Liver (tissue), 9 donors: Measurements from ENCODE around the gene HERPUD2. TPM values are rescaled to one million over a fixed set of nuclear protein-coding genes. Genes with fewer than 3 reads are reported as not detected.

Experiments used
- DNase-seq: peaks from one replicate; pipeline ENCODE4 v3.0.0-alpha.2; 2017; ENCODE audit warnings: low spot score
- H3K27ac ChIP-seq, 2 donors: one replicate each; pipeline ENCODE4 v1.7.0; 2013; ENCODE audit warnings: inconsistent platforms in 2 of 2, low read length in 2 of 2, control low read depth in 1 of 2, low read depth in 1 of 2, mild to moderate bottlenecking in 1 of 2
- H3K27me3 ChIP-seq, 4 donors: one replicate each; pipeline versions ENCODE4 v1.6.1 to v1.7.0; 2013; ENCODE audit warnings: low read length in 3 of 4, inconsistent platforms in 1 of 4, mild to moderate bottlenecking in 1 of 4, moderate library complexity in 1 of 4; ENCODE audit not compliant: control insufficient read depth in 4 of 4, insufficient read depth in 4 of 4
- H3K36me3 ChIP-seq, 4 donors: one replicate each; pipeline versions ENCODE4 v1.6.1 to v1.7.0; 2013; ENCODE audit warnings: low read length in 3 of 4, mild to moderate bottlenecking in 3 of 4, low read depth in 1 of 4, moderate library complexity in 1 of 4; ENCODE audit not compliant: control insufficient read depth in 4 of 4, insufficient read depth in 3 of 4
- H3K4me1 ChIP-seq, 4 donors: one replicate each; pipeline versions ENCODE4 v1.6.1 to v1.7.0; 2013; ENCODE audit warnings: low read length in 3 of 4, mild to moderate bottlenecking in 3 of 4, moderate library complexity in 1 of 4; ENCODE audit not compliant: control insufficient read depth in 4 of 4, insufficient read depth in 4 of 4
- H3K4me3 ChIP-seq, 3 donors: one replicate each; pipeline versions ENCODE4 v1.6.1 to v1.7.0; 2013; ENCODE audit warnings: low read length in 3 of 3, control low read depth in 1 of 3, low read depth in 1 of 3, mild to moderate bottlenecking in 1 of 3
- H3K9ac ChIP-seq, 2 donors: one replicate each; pipeline ENCODE4 v1.7.0; 2013; ENCODE audit warnings: low read length in 2 of 2, mild to moderate bottlenecking in 2 of 2, moderate library complexity in 2 of 2, control low read depth in 1 of 2, low read depth in 1 of 2
- H3K9me3 ChIP-seq, 4 donors: one replicate each; pipeline versions ENCODE4 v1.6.1 to v1.7.0; 2013; ENCODE audit warnings: low read length in 3 of 4; ENCODE audit not compliant: control insufficient read depth in 4 of 4
- ATF3 ChIP-seq: IDR thresholded peaks from 2 replicates; pipeline ENCODE4 v1.6.1; 2016; ENCODE audit warnings: antibody characterized with exemption
- CTCF ChIP-seq: fragments of 150-350 bp; IDR thresholded peaks from 2 replicates; pipeline ENCODE4 v1.5.1; 2017; ENCODE audit warnings: improper control_type of control experiment, low read depth, low read length; ENCODE audit not compliant: missing input control
- EGR1 ChIP-seq, 2 donors: IDR thresholded peaks; 2 replicates each; pipeline ENCODE4 v1.6.1; 2016 to 2018; ENCODE audit warnings: antibody characterized with exemption in 2 of 2, low read depth in 2 of 2
- FOXA1 ChIP-seq: IDR thresholded peaks from 2 replicates; pipeline ENCODE4 v1.6.1; 2016; ENCODE audit warnings: antibody characterized with exemption
- FOXA2 ChIP-seq: IDR thresholded peaks from 2 replicates; pipeline ENCODE4 v1.6.1; 2016; ENCODE audit warnings: antibody characterized with exemption
- GABPA ChIP-seq, 2 donors: IDR thresholded peaks in 1 of 2; conservative IDR thresholded peaks in 1 of 2; 2 replicates each; pipeline ENCODE4 v1.6.1; 2016; ENCODE audit warnings: antibody characterized with exemption in 2 of 2, mild to moderate bottlenecking in 1 of 2, moderate library complexity in 1 of 2
- HNF4A ChIP-seq, 2 donors: conservative IDR thresholded peaks; 2 replicates each; pipeline ENCODE4 v1.6.1; 2016; ENCODE audit warnings: antibody characterized with exemption in 2 of 2, mild to moderate bottlenecking in 2 of 2
- HNF4G ChIP-seq: IDR thresholded peaks from 2 replicates; pipeline ENCODE4 v1.6.1; 2016; ENCODE audit warnings: antibody characterized with exemption
- JUND ChIP-seq, 2 donors: IDR thresholded peaks; 2 replicates each; pipeline ENCODE4 v1.6.1; 2016; ENCODE audit warnings: antibody characterized with exemption in 2 of 2
- NR2F2 ChIP-seq: IDR thresholded peaks from 2 replicates; pipeline ENCODE4 v1.6.1; 2016; ENCODE audit warnings: antibody characterized with exemption
- RAD21 ChIP-seq, 2 donors: IDR thresholded peaks; 2 replicates each; pipeline ENCODE4 v1.6.1; 2016; ENCODE audit warnings: antibody characterized with exemption in 2 of 2, mild to moderate bottlenecking in 2 of 2
- REST ChIP-seq: IDR thresholded peaks from 2 replicates; pipeline ENCODE4 v1.6.1; 2016; ENCODE audit warnings: antibody characterized with exemption, mild to moderate bottlenecking
- RXRA ChIP-seq, 2 donors: IDR thresholded peaks; 2 replicates each; pipeline ENCODE4 v1.6.1; 2017 to 2018; ENCODE audit warnings: antibody characterized with exemption in 2 of 2, mild to moderate bottlenecking in 1 of 2
- SP1 ChIP-seq: IDR thresholded peaks from 2 replicates; pipeline ENCODE4 v1.6.1; 2018; ENCODE audit warnings: antibody characterized with exemption, mild to moderate bottlenecking
- TAF1 ChIP-seq: conservative IDR thresholded peaks from 2 replicates; pipeline ENCODE4 v1.6.1; 2016; ENCODE audit warnings: antibody characterized with exemption, mild to moderate bottlenecking
- YY1 ChIP-seq: IDR thresholded peaks from 2 replicates; pipeline ENCODE4 v1.6.1; 2016; ENCODE audit warnings: antibody characterized with exemption, mild to moderate bottlenecking
- WGBS: extraction: QIAGEN DNeasy Blood & Tissue Kit; methylation state at CpG from one replicate; pipeline ENCODE4 v1.1.7; 2013; 5-methylcytosine and 5-hydroxymethylcytosine counted together
- polyA plus RNA-seq, 2 donors: library from polyadenylated mRNA; stranded (reverse) in 1 of 2; unstranded in 1 of 2; fragments of 200-250 nt in 1 of 2; fragments of >200 nt in 1 of 2; fragmentation: Nextera tagmentation in 1 of 2; extraction: Ambion mirVana in 1 of 2; gene quantifications; one replicate each; pipeline versions ENCODE4 v1.2.1 to v1.2.3, GENCODE V29; 2013 to 2015
- total RNA-seq, 2 donors: library from RNA; depleted of rRNA; stranded (reverse); fragments of >200 nt; gene quantifications; one replicate each; pipeline ENCODE4 v1.2.3, GENCODE V29; 2014
- TF ChIP-seq, protein P1 (sequence below): IDR thresholded peaks from 2 replicates; pipeline ENCODE4 v1.6.1; 2016; ENCODE audit warnings: antibody characterized with exemption
- TF ChIP-seq, protein P2 (sequence below): IDR thresholded peaks from 2 replicates; pipeline ENCODE4 v1.6.1; 2016; ENCODE audit warnings: antibody characterized with exemption
- donor health status: healthy.
- donor health status: healthy.
- donor health status: healthy.
- donor health status: healthy.
- donor health status: healthy.

HERPUD2 gene
- total and polyA plus RNA-seq, 4 donors: 9.7 to 22.0 (median 13.7) TPM

DNA sequence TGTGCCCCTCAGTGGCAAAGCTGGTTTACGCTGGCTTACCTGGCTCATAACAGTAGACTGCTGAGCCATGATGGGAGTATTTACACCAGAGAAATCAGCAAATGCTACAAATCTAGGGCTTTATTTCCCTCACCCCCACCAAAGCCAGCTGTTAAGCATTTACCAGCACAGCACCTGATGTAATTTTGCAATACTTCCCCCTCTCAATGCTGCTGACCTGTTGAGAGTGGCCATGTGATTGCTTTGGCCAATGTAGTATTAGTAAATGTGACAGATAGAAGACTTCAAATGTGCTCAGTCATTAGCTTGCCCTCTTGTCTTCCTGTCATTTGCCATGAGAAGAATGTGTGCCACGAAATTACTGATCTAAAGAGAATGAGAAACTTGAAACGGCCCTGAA, 46.6 kb downstream of the HERPUD2 start (continued):
- TF ChIP-seq RAD21 (IDR thresholded peaks at IDR 0.05): no peak
- TF ChIP-seq YY1: peak; percentile 57
- TF ChIP-seq FOXA1: no peak

DNA sequence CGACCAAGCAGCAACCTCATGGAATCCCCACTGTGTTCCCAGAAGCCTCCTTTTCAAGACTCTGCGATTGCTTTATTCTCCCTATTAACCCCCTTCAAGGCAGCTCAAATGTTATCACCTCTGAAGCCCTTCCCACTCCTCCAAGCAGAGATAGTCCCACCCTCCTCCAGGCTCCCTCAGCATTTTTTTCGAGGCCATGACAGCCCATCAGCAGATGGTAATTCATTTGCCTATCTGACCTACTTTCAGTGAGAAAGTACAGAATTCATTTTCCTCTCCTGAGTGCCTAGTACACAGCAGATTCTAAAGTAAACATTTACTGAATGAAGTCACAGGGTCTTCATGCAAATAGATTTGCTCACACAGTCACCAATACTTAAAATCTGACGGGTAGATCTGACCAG, 47.8 kb downstream of the HERPUD2 start:
- peaks cover 5 to 23% (median 11%) of the 10 kb centered on the region in 4 donors for H3K4me1 ChIP-seq
- peak overlapping the region; percentile 20 to 65 for H3K9ac ChIP-seq
- 19% methylated on average over 4 of the region's 4 CpGs for WGBS
- no peaks in the 10 kb centered on the region for H3K27me3 ChIP-seq
- peaks cover 0 to 4% (median under 1%) of the 10 kb centered on the region in 4 donors for H3K36me3 ChIP-seq
- H3K4me3 ChIP-seq: no peak overlapping the region
- H3K27ac ChIP-seq: peak overlapping the region; percentile 78 to 85
- no peaks in the 10 kb centered on the region for H3K9me3 ChIP-seq
- TF ChIP-seq ATF3: peak; percentile 42
- TF ChIP-seq, protein P1, sequence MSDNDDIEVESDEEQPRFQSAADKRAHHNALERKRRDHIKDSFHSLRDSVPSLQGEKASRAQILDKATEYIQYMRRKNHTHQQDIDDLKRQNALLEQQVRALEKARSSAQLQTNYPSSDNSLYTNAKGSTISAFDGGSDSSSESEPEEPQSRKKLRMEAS: no peak
- peak; percentile 90 for TF ChIP-seq FOXA1
- TF ChIP-seq TAF1: no peak
- peak; percentile 51 to 57 for TF ChIP-seq HNF4A (conservative IDR thresholded peaks at IDR 0.05)
- peak; percentile 96 for TF ChIP-seq YY1
- peak; percentile 93 for TF ChIP-seq SP1
- peak; percentile 81 for TF ChIP-seq JUND (IDR thresholded peaks at IDR 0.05)
- TF ChIP-seq REST: peak; percentile 75
- no peak for TF ChIP-seq CTCF
- no peak for TF ChIP-seq HNF4G
- TF ChIP-seq GABPA (IDR thresholded peaks at IDR 0.05 in 1 of 2, conservative IDR thresholded peaks at IDR 0.05 in 1 of 2): no peak
- peak; percentile 36 for TF ChIP-seq NR2F2
- TF ChIP-seq RXRA (IDR thresholded peaks at IDR 0.05): peak; percentile 61 to 76
- TF ChIP-seq RAD21 (IDR thresholded peaks at IDR 0.05): peak in 1 of 2 donors; percentile 31
- no peak for TF ChIP-seq EGR1 (IDR thresholded peaks at IDR 0.05; ENCODE audit: low read depth in 2 of 2)
- TF ChIP-seq FOXA2: peak; percentile 88
- TF ChIP-seq, protein P2, sequence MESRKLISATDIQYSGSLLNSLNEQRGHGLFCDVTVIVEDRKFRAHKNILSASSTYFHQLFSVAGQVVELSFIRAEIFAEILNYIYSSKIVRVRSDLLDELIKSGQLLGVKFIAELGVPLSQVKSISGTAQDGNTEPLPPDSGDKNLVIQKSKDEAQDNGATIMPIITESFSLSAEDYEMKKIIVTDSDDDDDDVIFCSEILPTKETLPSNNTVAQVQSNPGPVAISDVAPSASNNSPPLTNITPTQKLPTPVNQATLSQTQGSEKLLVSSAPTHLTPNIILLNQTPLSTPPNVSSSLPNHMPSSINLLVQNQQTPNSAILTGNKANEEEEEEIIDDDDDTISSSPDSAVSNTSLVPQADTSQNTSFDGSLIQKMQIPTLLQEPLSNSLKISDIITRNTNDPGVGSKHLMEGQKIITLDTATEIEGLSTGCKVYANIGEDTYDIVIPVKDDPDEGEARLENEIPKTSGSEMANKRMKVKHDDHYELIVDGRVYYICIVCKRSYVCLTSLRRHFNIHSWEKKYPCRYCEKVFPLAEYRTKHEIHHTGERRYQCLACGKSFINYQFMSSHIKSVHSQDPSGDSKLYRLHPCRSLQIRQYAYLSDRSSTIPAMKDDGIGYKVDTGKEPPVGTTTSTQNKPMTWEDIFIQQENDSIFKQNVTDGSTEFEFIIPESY: peak; percentile 31
- no peak for DNase-seq
